Measurements from ENCODE around the gene TTC22. TPM values are rescaled to one million over a fixed set of nuclear protein-coding genes. Genes with fewer than 3 reads are reported as not detected.

Gene TTC22
- total and polyA plus RNA-seq, 4 experiments from 2014 or later = 1.4 to 19.0 (median 12.1) TPM

DNA sequence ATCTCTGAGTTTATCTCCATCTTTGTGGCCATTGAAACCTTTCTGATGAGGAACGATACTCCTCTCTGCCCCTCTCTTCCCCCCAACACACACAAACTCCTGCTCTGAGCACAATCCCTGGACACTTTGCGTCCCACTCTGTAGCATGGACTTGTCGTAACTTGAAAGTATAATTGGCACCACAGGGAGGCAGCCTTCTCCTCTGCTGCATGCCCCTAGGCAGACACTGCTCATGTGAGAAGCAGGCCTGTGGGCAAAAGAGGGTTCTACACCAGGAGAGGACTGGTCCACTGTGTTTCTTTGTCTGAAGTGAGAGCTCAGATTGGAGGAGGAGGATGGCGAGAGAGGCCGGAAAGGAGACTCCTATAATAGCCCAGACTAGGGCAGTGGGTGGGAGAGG is 33.0 kb downstream of the TTC22 start:
- H3K27me3 ChIP-seq (ENCODE audit: insufficient read depth, low read length) = no peaks in the 10 kb centered on the region
- Mint-ChIP-seq H3K36me3 (peaks cover 0 to 3% of the 10 kb centered on the region in 2 donors), H3K9me3 (peaks cover 0 to under 1% (median 0%) of the 10 kb centered on the region in 8 donors), H3K27me3 (no peaks in the 10 kb centered on the region), H3K4me1 (peaks cover 5 to 17% (median 11%) of the 10 kb centered on the region in 4 donors), H3K4me3 (no peak overlapping the region), H3K27ac (peak overlapping the region in 1 of 7 donors; percentile 73)
- no peak overlapping the region for H3K4me3 ChIP-seq (ENCODE audit: low read length in 2 of 2)
- ChIA-PET CTCF (ENCODE audit: partially characterized antibody) (interaction anchor here (5.2 kb wide), 1 partner anchor 33 kb away, joined by 29 read pairs; the partner anchor contains the start of gene TTC22), POLR2A (ENCODE audit: partially characterized antibody) (interaction anchor here (1.0 kb wide), 1 partner anchor 52 kb away, joined by 3 read pairs; the partner anchor contains the start of gene TTC4)
- intact Hi-C loops (cut with micrococcal nuclease) = no loop called here
- no peaks in the 10 kb centered on the region for H3K9me3 ChIP-seq (ENCODE audit: control insufficient read depth in 1 of 2, low read length in 2 of 2)
- H3K36me3 ChIP-seq (ENCODE audit: insufficient read depth, low read length) = no peaks in the 10 kb centered on the region
- DNase-seq = no peak
- H3K4me1 ChIP-seq (ENCODE audit: insufficient read depth, low read length) = peaks cover 9% of the 10 kb centered on the region
- no peak overlapping the region for H3K27ac ChIP-seq (ENCODE audit: low read depth, low read length)

DNA sequence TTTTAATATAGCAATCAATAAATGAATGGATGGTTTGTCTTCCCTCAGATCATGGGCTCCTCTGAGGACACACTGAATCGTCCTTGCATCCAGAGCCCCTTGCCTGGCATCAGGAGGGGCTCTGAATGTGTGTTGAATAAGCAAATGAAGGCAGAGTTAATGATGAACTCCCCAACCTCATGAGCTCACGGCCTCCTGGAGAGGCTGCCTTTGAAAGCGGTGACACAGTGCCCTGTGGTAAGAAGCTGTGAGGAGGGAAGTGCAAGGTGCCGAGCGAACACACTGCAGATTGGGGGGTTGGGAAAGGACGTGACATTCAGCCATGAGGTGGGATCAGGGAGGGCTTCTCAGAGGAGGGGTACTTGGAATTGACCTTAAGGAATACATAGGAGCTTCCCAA is 33.6 kb downstream of the TTC22 start:
- Mint-ChIP-seq H3K9me3 (peaks cover 0 to 2% (median 0%) of the 10 kb centered on the region in 8 donors), H3K27me3 (no peaks in the 10 kb centered on the region), H3K4me1 (peaks cover 8 to 22% (median 15%) of the 10 kb centered on the region in 4 donors), H3K4me3 (no peak overlapping the region), H3K36me3 (peaks cover 0 to 3% of the 10 kb centered on the region in 2 donors), H3K27ac (no peak overlapping the region)
- no peak overlapping the region for H3K27ac ChIP-seq (ENCODE audit: low read depth, low read length)
- no peaks in the 10 kb centered on the region for H3K9me3 ChIP-seq (ENCODE audit: control insufficient read depth in 1 of 2, low read length in 2 of 2)
- ChIA-PET CTCF (ENCODE audit: partially characterized antibody) (interaction anchor here (5.2 kb wide), 1 partner anchor 33 kb away, joined by 29 read pairs; the partner anchor contains the start of gene TTC22), POLR2A (ENCODE audit: partially characterized antibody) (interaction anchor here (1.0 kb wide), 1 partner anchor 51 kb away, joined by 3 read pairs; the partner anchor contains the start of gene TTC4)
- no peak for DNase-seq
- intact Hi-C loops (cut with micrococcal nuclease) = no loop called here
- no peak overlapping the region for H3K4me3 ChIP-seq (ENCODE audit: low read length in 2 of 2)
- peaks cover 11% of the 10 kb centered on the region for H3K4me1 ChIP-seq (ENCODE audit: insufficient read depth, low read length)
- no peaks in the 10 kb centered on the region for H3K27me3 ChIP-seq (ENCODE audit: insufficient read depth, low read length)
- no peaks in the 10 kb centered on the region for H3K36me3 ChIP-seq (ENCODE audit: insufficient read depth, low read length)

DNA sequence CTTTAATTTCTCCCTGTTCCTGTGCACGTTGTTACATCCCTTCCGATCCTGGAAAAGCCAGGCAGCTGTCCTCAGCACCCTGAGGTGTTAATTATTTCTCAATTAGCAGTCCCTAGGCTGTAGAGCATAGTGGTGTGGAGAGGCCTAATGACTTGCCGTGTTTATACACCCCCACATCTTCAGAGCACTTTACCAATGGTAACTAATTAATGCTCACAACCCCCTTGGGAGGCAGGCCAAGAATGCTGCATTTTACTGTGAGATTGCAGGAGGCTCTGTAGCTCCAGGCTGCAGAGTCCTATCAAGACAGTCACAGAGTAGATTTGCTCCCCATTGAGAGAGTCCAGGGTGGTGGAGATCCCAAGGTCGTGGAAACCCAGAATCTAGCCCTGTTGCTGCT is 34.4 kb downstream of the TTC22 start:
- DNase-seq = no peak
- H3K4me1 ChIP-seq (ENCODE audit: insufficient read depth, low read length) = peaks cover 11% of the 10 kb centered on the region
- H3K9me3 Mint-ChIP-seq = peaks cover 0 to 2% (median 0%) of the 10 kb centered on the region in 8 donors
- no peak overlapping the region for H3K27ac ChIP-seq (ENCODE audit: low read depth, low read length)
- H3K27me3 Mint-ChIP-seq = no peaks in the 10 kb centered on the region
- no peak overlapping the region for H3K4me3 Mint-ChIP-seq
- H3K36me3 ChIP-seq (ENCODE audit: insufficient read depth, low read length) = no peaks in the 10 kb centered on the region
- no peaks in the 10 kb centered on the region for H3K27me3 ChIP-seq (ENCODE audit: insufficient read depth, low read length)
- ChIA-PET CTCF (ENCODE audit: partially characterized antibody) (interaction anchor here (5.2 kb wide), 1 partner anchor 34 kb away, joined by 29 read pairs; the partner anchor contains the start of gene TTC22), POLR2A (ENCODE audit: partially characterized antibody) (no interaction called here)
- H3K4me1 Mint-ChIP-seq = peaks cover 8 to 22% (median 15%) of the 10 kb centered on the region in 4 donors
- no peak overlapping the region for H3K4me3 ChIP-seq (ENCODE audit: low read length in 2 of 2)
- intact Hi-C loops (cut with micrococcal nuclease) = no loop called here
- H3K27ac Mint-ChIP-seq = peak overlapping the region in 2 of 7 donors; percentile 50 to 59
- no peaks in the 10 kb centered on the region for H3K9me3 ChIP-seq (ENCODE audit: control insufficient read depth in 1 of 2, low read length in 2 of 2)
- H3K36me3 Mint-ChIP-seq = peaks cover 0 to 3% of the 10 kb centered on the region in 2 donors

DNA sequence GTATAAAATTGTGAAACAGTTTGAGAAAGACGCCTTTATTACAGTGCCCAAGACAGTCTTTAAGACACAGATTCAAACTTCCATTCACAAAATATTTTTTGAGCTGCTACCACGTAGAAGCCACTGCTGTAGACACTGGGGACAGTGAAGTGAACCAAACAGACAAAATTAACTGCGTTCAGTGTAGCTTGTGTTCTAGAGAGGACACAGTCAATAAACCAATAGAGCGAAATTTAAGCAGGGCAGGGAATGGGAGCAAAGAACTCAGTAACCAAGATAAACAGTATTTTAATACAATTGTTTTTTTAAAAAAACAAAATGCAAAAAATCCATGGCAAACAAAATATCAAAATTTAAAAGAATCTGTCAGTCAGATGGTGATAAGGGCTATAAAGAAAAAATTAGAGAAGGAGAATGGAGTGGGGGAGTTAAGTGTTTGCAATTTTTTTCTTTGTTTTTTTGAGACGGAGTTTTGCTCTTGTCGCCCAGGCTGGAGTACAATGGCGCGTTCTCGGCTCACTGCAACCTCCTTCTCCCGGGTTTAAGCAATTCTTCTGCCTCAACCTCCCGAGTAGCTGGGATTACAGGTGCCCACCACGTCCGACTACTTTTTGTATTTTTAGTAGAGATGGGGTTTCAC is 36.1 kb downstream of the TTC22 start:
- peaks cover 8 to 25% (median 19%) of the 10 kb centered on the region in 4 donors for H3K4me1 Mint-ChIP-seq
- Histone ChIP-seq H3K27ac (ENCODE audit: low read depth, low read length) (peak overlapping the region; percentile 56), H3K9me3 (ENCODE audit: control insufficient read depth in 1 of 2, low read length in 2 of 2) (no peaks in the 10 kb centered on the region), H3K27me3 (ENCODE audit: insufficient read depth, low read length) (no peaks in the 10 kb centered on the region), H3K4me3 (ENCODE audit: low read length in 2 of 2) (peak overlapping the region; percentile 58 to 100), H3K4me1 (ENCODE audit: insufficient read depth, low read length) (peaks cover 11% of the 10 kb centered on the region), H3K36me3 (ENCODE audit: insufficient read depth, low read length) (no peaks in the 10 kb centered on the region)
- H3K36me3 Mint-ChIP-seq = peaks cover 0 to 5% of the 10 kb centered on the region in 2 donors
- ChIA-PET POLR2A (ENCODE audit: partially characterized antibody) (interaction anchor here (0.6 to 3.4 kb wide), 4 partner anchors 35 to 766 kb away, joined by 4 to 24 read pairs (median 10); partner anchors contain the start of genes TCEANC2, TMEM59, TTC22 and TTC4), CTCF (ENCODE audit: partially characterized antibody) (interaction anchor here (5.2 kb wide), 1 partner anchor 36 kb away, joined by 29 read pairs; the partner anchor contains the start of gene TTC22)
- peak overlapping the region; percentile 92 to 98 (median 94) for H3K4me3 Mint-ChIP-seq
- intact Hi-C loops (cut with micrococcal nuclease) = loop anchor here (1.0 to 2.0 kb wide), 5 partner anchors 36 to 927 kb away; partner anchors contain the start of genes LRRC42, NDC1, TCEANC2 and TMEM59
- no peaks in the 10 kb centered on the region for H3K27me3 Mint-ChIP-seq
- peak overlapping the region; percentile 84 to 97 (median 93) for H3K27ac Mint-ChIP-seq
- H3K9me3 Mint-ChIP-seq = peaks cover 0 to 2% (median 0%) of the 10 kb centered on the region in 8 donors
- no peak for DNase-seq

DNA sequence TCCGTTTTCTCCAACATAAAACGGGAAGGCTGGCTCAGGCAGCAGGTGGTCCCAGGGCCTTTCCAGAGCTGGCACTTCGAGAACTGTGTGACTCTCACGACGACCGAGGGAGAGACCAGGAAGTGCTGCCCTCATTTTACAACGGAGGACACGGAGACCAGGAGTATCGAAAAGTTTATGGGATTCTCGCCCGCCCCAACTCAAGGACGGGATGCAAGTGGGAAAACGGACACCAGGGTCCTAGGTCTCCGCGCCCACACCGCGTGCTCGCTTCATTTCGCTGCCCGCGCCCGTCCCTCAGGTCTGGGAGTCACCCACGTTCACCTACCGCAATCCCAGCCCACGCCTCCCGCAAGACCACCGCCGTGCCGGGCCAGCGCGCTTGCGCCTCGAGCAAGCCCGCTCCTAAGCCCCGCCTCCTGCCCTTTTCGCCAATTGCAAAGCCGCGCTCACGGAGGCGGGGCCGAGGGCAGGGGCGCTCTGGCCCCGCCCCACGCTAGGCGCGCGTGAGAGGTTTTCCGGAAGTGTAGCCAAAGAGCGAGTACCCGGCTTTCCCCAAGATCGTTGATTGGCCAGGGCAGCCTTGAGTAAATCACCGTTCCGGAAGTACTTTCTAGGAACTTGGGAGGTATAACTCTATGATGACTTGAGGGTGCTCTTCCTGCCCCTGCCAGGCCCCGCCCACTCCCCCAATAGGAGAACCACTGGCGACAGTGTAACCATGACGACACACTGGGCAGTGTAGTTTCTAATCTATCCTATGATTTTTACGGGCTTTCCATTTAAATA is 36.8 kb downstream of the TTC22 start, which contains the start of gene PARS2:
Gene PARS2 (minus strand): TSS at position 391 of the 789 bp plus-strand sequence. CDS start 5,362 bp downstream, outside the sequence.
- peaks cover 0 to 2% (median 0%) of the 10 kb centered on the region in 8 donors for H3K9me3 Mint-ChIP-seq
- H3K36me3 Mint-ChIP-seq = peaks cover 0 to 8% of the 10 kb centered on the region in 2 donors
- Histone ChIP-seq H3K4me3 (ENCODE audit: low read length in 2 of 2) (peak within 1 kb of the TSS; percentile 92 to 100), H3K27ac (ENCODE audit: low read depth, low read length) (peak within 1 kb of the TSS; percentile 71), H3K9me3 (ENCODE audit: control insufficient read depth in 1 of 2, low read length in 2 of 2) (no peaks in the 10 kb centered on the region), H3K27me3 (ENCODE audit: insufficient read depth, low read length) (no peaks in the 10 kb centered on the region), H3K36me3 (ENCODE audit: insufficient read depth, low read length) (no peaks in the 10 kb centered on the region), H3K4me1 (ENCODE audit: insufficient read depth, low read length) (peaks cover 11% of the 10 kb centered on the region)
- ChIA-PET CTCF (ENCODE audit: partially characterized antibody) (interaction anchor here (1.7 kb wide), 1 partner anchor 36 kb away, joined by 4 read pairs; the partner anchor contains the start of gene TTC22), POLR2A (ENCODE audit: partially characterized antibody) (interaction anchor here (2.1 to 3.4 kb wide), 3 partner anchors 36 to 711 kb away, joined by 7 to 24 read pairs (median 13); partner anchors contain the start of genes TCEANC2, TMEM59, TTC22 and TTC4)
- H3K4me1 Mint-ChIP-seq = peaks cover 8 to 27% (median 19%) of the 10 kb centered on the region in 4 donors
- peak within 1 kb of the TSS; percentile 84 to 97 (median 93) for H3K27ac Mint-ChIP-seq
- intact Hi-C loops (cut with micrococcal nuclease) = loop anchor here (1.0 to 2.0 kb wide), 5 partner anchors 36 to 926 kb away; partner anchors contain the start of genes LRRC42, NDC1, TCEANC2 and TMEM59
- DNase-seq = peak; percentile 92 to 98 (median 98)
- no peaks in the 10 kb centered on the region for H3K27me3 Mint-ChIP-seq
- peak within 1 kb of the TSS; percentile 92 to 98 (median 94) for H3K4me3 Mint-ChIP-seq

DNA sequence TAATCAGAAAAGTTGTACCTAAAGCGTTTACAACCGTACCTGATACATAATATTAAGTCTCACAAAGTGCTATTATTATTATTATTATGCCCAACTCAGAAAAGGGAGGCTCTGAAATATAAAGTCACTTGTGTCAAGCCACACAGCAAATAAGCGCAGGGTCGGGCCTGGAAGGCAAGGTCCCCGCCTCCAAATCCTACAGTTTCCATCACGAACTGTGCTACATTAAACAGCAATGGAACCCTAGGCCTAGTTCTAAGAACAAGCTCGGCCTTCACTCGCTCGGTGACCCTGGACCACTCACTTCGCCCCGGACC is 37.3 kb downstream of the TTC22 start:
- Histone ChIP-seq H3K27me3 (ENCODE audit: insufficient read depth, low read length) (no peaks in the 10 kb centered on the region), H3K27ac (ENCODE audit: low read depth, low read length) (peak overlapping the region; percentile 71), H3K4me1 (ENCODE audit: insufficient read depth, low read length) (peaks cover 11% of the 10 kb centered on the region), H3K9me3 (ENCODE audit: control insufficient read depth in 1 of 2, low read length in 2 of 2) (no peaks in the 10 kb centered on the region), H3K36me3 (ENCODE audit: insufficient read depth, low read length) (no peaks in the 10 kb centered on the region), H3K4me3 (ENCODE audit: low read length in 2 of 2) (peak overlapping the region; percentile 92 to 100)
- peak overlapping the region; percentile 92 to 98 (median 94) for H3K4me3 Mint-ChIP-seq
- H3K27me3 Mint-ChIP-seq = no peaks in the 10 kb centered on the region
- ChIA-PET CTCF (ENCODE audit: partially characterized antibody) (interaction anchor here (1.0 to 1.7 kb wide), 2 partner anchors 37 to 49 kb away, joined by 3 to 4 read pairs; partner anchors contain the start of gene TTC22), POLR2A (ENCODE audit: partially characterized antibody) (interaction anchor here (2.1 to 3.4 kb wide), 3 partner anchors 37 to 710 kb away, joined by 7 to 24 read pairs (median 13); partner anchors contain the start of genes TCEANC2, TMEM59, TTC22 and TTC4)
- peaks cover 8 to 27% (median 19%) of the 10 kb centered on the region in 4 donors for H3K4me1 Mint-ChIP-seq
- peak overlapping the region; percentile 68 to 97 (median 91) for H3K27ac Mint-ChIP-seq
- intact Hi-C loops (cut with micrococcal nuclease) = loop anchor here (1.0 to 2.0 kb wide), 5 partner anchors 37 to 925 kb away; partner anchors contain the start of genes LRRC42, NDC1, TCEANC2 and TMEM59
- DNase-seq = no peak
- peaks cover 0 to 10% of the 10 kb centered on the region in 2 donors for H3K36me3 Mint-ChIP-seq
- H3K9me3 Mint-ChIP-seq = peaks cover 0 to 2% (median 0%) of the 10 kb centered on the region in 8 donors
